HG02981 (cell line): ENCODE data around the gene GFY.

ENCODE experiments used
- ATAC-seq: cut with Tn5 transposase; IDR thresholded peaks from one replicate; pipeline ENCODE4 v1.9.1; 2021; ENCODE audit warnings: mild to moderate bottlenecking, moderate library complexity; ENCODE audit not compliant: unreplicated experiment

The GFY gene

GRCh38 chr19:49425178-49425577, at the start of gene GFY:
Gene GFY, plus strand, starts transcription at chr19:49425388. Its CDS starts 1,043 bp downstream, at chr19:49426431.
- ATAC-seq, result no peak

- ATAC-seq, result no peak
Measured at GRCh38 chr19:49378512-49378911, 46.7 kb upstream of the GFY start.

GRCh38 chr19:49380391-49380790, 44.8 kb upstream of the GFY start:
- no peak for ATAC-seq

- no peak for ATAC-seq
Measured at GRCh38 chr19:49382639-49383038, 42.5 kb upstream of the GFY start.

GRCh38 chr19:49383599-49383998, 41.6 kb upstream of the GFY start:
- no peak for ATAC-seq

GRCh38 chr19:49387936-49388372, 37.2 kb upstream of the GFY start, which contains the start of gene KASH5:
Gene KASH5, plus strand, starts transcription at chr19:49388249. Its CDS starts 2,635 bp downstream, at chr19:49390884.
- peak; percentile 55 for ATAC-seq

- ATAC-seq, result no peak
Measured at GRCh38 chr19:49389406-49389805, 35.8 kb upstream of the GFY start.

- ATAC-seq, result no peak
Measured at GRCh38 chr19:49390131-49390928, 34.9 kb upstream of the GFY start.

GRCh38 chr19:49390929-49391359, 34.2 kb upstream of the GFY start:
- ATAC-seq, result no peak

- ATAC-seq, result no peak
Measured at GRCh38 chr19:49391581-49392399, 33.4 kb upstream of the GFY start.

GRCh38 chr19:49393881-49394280, 31.3 kb upstream of the GFY start:
- no peak for ATAC-seq

GRCh38 chr19:49395581-49396407, 29.4 kb upstream of the GFY start:
- no peak for ATAC-seq

- no peak for ATAC-seq
Measured at GRCh38 chr19:49396738-49397505, 28.3 kb upstream of the GFY start.

- ATAC-seq, result no peak
Measured at GRCh38 chr19:49398001-49398615, 27.1 kb upstream of the GFY start.

- no peak for ATAC-seq
Measured at GRCh38 chr19:49398931-49399330, 26.3 kb upstream of the GFY start.

GRCh38 chr19:49400029-49400428, 25.2 kb upstream of the GFY start:
- ATAC-seq, result no peak

GRCh38 chr19:49403404-49404187, 21.6 kb upstream of the GFY start:
- ATAC-seq, result no peak

- ATAC-seq, result no peak
Measured at GRCh38 chr19:49407079-49407478, 18.1 kb upstream of the GFY start.

GRCh38 chr19:49407482-49408015, 17.6 kb upstream of the GFY start:
- no peak for ATAC-seq
